GM18861 (cell line): ENCODE data around the gene PNPLA2.

Source experiments
- ATAC-seq: cut with Tn5 transposase; IDR thresholded peaks from one replicate; pipeline ENCODE4 v1.9.1; 2021; ENCODE audit not compliant: unreplicated experiment

PNPLA2 gene

DNA sequence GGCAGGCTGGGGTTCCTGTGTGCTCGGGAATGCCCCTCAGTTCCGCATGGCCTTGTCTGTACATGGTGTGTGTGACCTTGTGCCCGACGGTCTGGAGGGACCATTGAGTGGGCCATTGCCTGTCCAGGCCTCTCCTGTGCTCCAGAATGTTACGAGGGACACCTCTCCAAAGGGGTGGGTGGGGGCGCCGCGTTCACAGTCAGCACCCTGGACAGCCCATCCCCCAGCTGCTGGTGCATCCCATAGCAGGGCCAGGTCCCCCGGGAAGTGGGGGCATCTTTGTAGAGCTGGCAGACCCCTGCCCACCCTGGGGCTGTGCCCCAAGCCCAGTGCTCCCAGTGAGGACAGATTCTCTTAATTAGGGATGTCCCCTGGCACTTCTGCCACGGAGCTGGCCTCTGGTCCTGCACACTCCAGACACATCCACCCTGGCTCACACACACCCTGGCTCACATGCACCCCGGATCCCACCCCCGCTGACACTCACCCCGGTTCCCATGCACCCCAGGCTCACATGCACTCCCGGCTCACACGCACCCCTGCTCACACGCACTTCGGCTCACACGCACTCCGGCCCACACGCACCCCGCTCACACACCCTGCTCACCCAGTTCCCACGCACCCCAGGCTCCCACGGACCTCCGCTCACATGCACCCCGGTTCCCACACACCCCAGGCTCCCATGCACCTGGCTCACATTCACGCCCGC lies 39.5 kb downstream of the PNPLA2 start:
- no peak for ATAC-seq

DNA sequence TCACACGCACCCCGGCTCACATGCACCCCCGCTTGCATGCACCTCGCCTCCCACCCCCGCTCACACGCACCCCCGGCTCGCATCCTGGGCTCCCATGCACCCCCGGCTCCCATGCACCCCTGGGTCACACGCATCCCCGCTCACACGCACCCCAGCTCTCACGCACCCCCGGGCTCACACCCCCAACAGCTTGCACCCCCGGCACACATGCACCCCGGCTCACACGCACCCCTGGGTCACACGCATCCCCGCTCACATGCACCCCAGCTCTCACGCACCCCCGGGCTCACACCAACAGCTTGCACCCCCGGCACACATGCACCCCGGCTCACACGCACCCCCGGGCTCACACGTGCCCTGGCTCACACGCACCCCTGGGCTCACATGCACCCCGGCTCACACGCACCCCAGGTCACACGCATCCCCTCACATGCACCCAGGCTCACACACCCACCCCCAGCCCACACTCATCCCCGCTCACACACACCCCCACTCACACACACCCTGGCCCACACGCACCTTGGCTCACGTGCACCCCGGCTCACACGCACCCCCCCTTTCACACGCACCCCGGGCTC lies 40.1 kb downstream of the PNPLA2 start:
- no peak for ATAC-seq

DNA sequence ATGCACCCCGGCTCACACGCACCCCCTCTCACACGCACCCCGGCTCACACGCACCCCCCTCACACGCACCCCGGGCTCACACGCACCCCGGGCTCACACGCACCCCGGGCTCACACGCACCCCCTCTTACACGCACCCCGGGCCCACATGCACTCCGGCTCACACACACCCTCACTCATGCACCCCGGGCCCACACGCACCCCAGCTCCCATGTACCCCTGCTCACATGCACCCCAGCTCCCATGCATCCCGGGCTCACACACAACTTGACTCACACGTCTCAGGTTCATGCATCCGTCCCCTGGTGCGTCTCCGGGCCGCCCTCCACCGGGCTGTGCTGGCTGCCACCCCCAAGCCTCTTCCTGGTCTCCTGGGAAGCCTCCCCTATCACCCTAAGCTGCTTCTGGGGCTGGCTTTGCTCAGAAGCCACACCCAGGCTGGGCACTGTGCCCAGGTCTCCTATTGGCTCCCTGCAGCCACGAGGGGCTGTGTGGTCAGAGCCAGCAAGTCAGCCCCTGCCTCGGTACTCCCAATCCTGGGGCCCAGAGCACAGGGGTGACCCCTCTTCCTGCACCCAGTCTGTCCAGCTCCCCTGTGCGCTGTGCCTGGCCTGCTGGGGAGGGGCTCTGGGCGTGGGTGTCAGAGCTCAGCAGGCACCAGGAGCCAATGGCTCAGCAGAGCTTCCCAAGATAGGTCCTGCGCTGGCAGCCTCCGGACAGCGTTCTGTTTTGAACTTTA lies 40.8 kb downstream of the PNPLA2 start:
- no peak for ATAC-seq

DNA sequence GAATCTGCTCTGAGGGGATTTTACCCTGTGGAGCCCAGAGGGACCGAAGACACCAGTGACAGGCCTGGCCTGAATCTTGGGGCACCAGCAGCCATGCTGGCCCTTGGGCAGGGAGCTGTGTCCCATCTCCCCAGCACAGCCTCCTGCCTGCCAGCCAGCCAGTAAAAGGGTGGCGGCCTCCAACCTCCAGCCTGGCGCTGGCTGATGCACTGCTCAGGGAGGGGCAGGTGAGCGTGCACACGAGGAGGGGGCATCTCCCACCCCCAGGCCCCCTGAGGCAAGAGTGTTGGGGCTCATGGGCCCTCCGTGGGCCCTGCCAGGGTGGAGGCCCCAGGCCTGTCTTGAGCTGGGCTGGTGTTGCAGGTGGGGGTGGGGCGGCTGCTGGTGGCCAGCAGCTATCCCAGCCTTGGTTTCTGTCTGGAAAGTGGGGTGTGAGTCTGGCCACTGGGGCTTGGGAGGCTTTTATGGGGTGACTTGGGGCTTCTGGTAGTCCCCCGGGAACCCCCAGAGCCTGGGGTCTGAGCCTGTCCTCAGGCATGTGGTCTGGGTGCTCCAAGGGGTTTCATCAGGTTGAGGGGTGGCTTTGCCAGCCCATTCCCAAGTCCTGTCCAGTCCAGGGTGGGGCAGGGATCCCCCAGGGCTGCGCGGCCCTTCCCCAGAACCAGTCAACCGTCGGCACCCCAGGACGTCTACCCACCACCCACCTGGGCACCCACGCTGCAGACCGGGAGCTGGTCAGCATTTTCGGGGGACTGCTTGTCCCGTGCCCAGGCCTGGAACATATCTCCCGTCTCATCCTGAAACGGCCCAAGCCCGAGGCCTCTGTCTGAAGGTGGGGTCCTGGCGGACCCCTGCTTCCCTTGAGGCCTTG lies 41.8 kb downstream of the PNPLA2 start:
- ATAC-seq = no peak

DNA sequence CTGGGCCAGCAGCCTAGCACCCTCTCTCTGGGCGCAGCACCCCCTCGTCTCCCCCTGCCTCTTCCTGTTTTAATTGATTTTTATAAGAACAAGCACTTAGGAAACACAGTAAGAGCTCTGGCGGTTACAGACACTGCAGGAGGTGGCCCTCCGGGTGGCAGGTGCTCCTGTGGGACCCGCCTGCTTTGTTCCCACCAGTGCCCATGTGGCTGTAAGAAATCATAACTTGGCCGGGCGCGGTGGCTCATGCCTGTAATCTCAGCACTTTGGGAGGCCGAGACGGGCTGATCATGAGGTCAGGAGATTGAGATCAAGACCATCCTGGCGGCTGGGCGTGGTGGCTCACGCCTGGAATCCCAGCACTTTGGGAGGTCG lies 42.4 kb downstream of the PNPLA2 start:
- ATAC-seq = no peak

DNA sequence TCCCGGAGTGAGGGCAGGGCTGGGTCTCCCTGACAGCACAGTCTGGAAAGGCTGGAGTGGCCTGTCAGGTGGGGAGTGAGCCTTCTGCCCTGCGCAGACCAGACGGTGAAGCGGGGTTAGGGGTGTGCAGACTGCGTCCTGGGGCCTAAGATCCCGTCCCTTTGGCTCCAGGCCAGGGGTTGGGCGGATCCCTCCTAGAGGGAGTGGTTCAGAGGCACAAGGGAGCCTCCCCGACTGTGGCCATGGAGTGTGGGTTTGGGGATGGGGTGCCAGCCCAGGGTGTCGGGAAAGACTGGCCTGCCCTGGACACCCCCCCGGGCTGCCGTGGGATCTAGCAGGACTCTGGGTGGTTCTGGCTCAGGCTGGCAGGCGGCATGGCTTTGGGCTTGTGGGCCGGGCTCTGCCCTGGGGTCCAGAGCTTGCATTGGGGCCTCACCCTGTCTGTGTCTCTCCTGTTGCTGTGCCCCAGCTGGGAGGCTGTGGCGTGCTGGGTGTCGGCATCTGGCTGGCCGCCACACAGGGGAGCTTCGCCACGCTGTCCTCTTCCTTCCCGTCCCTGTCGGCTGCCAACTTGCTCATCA lies 43.5 kb downstream of the PNPLA2 start:
- no peak for ATAC-seq

DNA sequence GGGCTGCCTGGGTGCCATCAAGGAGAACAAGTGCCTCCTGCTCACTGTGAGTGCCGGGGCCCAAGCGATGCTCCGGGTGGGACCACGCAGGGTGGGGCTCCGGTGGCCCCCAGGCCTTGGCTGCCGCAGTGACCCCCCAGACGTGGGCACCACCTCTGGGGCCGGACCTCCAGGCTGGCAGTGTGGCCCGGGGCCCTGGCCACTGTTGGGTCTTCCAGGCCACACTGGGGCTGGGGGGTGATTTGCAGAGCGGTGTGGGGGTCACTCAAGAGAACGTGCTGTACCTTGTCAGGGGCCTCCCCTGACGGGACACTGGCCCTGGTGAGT lies 43.9 kb downstream of the PNPLA2 start:
- no peak for ATAC-seq

DNA sequence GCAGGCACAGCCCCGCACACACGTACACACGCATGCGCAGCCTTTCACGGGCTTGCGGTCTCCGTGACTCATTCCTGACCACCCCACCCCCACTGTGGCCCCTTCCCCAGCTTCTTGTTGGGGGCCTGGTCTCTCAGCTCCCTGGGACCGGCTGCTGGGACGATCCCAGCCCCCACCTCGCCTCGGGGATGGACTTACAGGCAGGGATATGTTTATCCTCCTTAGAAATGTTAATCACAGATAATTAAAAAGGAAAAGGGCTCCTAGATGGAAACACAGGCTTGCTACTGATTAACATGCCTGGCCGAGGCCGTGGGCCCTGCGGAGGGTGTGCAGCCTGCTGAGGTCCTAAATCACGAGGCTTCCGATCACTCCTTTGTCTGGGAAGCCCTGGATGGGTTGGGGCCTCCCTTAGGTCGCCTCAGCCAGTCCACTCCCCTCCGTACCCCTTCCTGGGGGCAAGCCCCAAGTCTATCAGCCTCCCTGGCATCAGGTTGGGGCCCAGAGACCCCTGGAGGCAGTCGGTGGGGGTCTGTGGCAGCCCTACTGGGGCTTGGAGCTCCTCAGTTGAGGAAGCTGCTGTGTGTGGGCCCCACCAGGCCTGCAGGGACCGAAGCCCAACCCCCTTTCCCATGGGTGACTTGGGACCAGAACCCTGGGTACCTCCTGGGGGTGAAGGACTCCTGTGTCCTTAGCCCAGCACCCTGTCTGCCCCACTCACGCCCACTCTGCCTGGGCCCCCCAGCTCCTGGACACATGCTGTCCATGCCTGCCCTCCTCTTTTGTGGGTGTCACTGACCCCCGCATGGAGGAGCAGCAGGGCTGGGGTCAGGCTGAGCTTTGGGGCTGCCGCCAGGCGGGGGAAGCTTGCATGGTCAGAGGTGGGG lies 44.6 kb downstream of the PNPLA2 start:
- no peak for ATAC-seq

DNA sequence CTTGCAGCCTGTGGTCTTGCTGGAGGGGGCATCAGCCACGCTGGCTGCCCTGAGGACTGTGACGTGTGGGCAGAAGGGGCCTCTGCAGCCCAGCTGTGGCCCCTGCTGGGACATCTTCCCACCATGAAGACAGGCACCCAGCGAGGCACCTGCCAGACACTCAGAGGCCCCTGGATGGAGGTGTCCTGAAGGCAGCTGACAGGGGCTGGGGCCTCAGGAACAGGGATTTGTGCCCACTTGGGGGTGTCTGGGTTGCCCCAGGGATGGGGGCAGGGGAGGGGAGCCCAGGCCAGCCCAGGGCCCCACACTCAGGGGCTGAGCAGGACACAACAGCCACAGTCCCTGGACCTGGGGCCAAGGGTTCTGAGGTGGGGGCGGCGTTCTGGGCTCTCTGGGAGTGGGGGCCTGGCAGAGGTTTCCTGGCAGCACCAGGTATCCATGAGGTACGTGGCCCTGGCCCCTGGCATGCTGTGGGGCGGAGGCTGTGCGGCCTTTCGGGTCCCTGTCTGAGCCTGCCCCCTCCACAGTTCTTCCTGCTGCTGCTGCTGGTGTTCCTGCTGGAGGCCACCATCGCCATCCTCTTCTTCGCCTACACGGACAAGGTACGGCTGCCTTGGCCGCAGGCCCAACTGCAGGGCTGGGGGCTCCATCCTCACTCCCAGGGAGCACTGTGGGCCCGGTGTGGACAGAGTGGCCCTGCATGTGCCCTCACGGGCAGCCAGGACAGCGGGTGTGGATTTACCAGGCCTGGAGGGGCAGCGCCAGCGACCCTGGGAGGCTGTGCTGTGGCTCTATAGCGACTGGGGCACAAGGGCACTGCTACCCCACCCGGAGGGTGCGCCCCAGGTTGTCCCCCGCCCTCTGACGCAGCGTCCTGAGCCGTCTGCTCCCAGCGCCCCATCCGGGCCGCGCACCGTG lies 45.5 kb downstream of the PNPLA2 start:
- ATAC-seq = no peak

DNA sequence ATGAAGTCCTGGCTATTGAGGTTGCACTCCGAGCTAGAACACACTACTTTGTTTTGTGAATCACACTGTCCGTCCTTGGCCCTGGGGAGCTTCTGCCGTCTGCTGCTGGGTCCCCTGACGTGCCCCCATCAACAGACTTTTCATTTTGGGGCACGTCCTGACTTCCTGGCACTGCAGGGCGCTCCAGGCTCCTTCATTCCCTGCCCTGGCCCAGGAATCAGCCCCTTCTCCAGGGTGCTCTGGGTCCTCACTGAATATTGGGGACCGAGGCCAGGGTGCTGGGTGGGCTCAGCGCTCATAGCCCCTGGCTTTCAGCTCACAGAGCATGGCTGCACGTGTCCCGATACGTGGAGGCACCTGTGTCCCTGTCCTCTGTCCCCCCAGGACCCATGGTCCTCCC lies 46.2 kb downstream of the PNPLA2 start:
- ATAC-seq = no peak

DNA sequence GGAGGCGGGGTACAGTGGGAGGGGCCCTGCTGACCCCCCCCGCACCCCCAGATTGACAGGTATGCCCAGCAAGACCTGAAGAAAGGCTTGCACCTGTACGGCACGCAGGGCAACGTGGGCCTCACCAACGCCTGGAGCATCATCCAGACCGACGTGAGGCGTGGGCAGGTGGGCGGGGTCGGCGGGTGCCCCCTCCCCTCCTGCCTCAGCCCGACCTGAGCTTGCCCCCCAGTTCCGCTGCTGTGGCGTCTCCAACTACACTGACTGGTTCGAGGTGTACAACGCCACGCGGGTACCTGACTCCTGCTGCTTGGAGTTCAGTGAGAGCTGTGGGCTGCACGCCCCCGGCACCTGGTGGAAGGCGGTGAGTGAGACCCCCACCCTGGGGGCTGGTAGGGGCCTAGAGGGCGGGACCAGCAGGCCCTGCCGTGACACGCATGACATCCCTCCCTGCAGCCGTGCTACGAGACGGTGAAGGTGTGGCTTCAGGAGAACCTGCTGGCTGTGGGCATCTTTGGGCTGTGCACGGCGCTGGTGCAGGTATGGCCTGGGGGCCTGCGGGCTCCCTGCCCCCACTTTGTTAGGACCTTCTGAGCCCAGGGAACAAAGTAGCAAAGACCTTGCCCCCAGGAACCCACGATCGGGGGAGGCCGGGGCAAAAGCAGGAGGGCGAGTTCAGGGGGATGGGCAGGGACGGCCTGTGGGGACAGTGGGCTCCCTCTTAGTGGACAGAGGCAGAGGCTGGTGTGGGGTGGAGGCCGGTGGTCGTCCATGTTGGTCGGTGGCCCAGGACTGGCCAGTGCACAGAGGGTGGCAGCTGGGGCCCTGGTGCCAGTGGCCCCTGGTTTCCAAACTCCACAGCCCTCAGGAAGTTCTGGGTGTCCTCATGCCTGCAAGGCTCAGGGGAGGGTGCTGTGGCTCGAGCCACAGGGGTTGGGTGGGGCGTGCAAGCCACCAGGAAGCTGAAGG lies 47.0 kb downstream of the PNPLA2 start:
- no peak for ATAC-seq

DNA sequence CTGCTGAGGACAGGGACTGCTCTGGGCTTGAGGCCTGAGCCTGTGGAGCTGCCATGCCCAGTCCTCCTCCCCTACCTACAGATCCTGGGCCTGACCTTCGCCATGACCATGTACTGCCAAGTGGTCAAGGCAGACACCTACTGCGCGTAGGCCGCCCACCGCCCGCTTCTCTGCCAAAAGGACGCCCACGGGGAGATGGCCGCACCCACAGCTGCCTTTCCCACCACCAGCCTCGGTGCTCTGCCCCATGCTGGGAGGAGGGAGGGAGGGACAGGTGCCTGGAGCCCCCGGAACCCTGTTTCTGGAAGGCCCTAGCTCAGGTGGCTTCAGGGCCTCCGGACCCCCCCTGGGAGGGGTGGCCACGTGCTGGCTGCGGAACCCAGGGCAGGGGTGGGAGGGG lies 47.8 kb downstream of the PNPLA2 start:
- no peak for ATAC-seq

DNA sequence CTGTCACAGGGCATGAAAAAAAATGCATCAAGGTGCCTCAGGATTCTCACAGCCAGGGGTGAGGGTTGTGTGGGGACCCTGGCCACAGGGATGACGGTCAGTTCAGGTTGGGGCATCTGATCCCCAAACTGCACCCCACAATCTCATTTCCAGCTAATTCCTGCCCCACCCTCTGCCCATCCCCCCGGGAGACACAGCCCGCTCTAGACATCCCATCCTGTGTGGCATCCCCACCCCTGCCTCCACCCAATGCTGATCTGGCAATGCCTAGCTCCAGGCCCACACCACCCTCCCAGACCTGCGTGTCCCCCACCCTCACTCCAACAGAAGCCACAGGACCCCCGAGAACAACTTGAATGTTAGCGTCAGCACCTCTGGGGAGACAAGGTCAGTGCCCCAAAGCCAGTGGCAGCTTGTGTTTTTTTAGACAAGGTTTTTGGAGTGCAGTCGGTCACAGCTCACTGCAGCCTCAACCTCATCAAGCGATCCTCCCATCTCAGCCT lies 49.2 kb downstream of the PNPLA2 start:
- ATAC-seq = no peak

DNA sequence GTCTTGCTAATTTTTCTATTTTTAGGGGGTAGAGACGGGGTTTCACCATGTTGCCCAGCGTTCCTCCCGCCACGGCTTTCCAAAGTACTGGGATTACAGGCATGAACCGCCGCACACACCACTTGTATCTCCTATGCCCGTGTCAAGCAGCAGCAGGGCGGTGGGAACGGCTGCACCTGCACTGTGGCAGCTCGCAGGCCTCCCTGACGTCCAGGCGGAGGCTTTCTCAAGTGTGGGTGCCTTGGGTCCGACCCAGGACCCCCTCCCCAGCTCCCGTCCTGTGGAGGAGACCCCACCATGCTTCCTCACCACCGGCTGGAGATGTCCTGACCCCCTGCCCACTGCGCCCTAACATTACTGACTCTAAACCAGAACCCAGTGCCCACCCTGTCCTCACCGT lies 49.7 kb downstream of the PNPLA2 start:
- ATAC-seq = no peak

DNA sequence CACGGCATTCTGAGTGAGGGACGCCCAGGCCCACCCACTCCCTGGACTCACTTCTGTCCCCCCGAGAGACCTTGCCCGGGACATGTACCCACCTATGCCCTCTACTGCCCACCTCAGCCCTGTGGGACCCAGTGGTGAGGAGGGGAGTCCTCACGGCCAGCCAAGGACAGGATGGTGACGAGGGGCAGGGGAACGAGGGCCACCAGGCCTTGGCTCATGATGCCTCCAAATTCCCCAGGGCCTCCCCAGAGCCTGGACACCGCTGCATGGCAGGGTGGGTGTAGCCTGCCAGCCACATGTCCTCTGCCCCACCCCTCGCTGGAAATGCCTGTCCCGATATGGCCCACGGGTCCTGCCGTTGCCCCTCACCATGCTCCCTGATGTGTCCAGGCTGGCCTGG lies 50.1 kb downstream of the PNPLA2 start:
- no peak for ATAC-seq

DNA sequence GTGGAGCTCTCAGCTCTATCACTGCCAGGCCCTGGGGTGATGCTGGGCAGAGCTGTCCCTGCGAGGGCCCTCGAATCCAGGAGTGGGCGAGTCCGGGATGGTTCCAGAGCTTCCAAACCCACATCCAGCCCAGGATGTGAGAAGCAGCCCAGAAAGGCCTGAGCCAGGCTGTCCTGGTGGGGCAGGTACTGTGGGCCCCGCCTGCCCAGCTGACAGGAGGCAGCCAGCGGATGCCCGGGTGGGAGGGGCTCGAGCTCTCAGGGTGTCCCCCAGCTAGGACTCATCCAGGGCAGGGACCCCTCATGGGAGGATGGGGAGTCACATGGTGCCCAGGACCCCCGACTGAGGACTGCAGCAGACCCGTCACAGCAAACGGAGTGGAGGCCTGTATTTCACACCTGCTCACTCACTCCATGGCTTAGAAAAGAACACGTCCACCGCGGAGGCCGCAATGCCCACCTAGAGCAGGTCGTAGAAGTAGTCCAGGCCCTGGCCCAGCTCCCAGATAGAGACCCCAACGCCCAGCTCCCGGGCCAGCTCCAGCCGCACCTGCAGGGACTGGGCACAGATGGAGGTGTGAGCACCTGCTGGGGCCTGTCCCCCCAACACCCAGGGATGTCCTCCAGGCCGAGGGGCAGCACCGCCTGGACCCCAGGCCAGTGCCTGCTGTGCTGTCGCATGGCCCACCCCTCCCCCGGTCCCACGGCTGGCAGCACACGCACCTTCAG lies 50.8 kb downstream of the PNPLA2 start:
- no peak for ATAC-seq

DNA sequence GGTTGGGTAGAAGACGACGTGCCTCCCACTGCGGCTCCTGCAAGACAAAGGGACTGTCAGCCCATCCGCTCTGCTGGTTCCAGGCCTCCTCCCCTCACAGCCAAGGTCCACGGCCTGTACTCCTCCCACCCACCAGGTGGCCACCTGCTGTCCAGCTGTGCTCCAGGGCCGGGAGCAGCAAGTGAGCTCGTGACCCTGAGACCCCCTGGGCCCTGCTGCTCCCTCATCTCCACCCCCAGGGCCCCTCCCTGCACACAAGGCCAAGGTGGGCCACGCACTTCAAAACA lies 51.4 kb downstream of the PNPLA2 start:
- ATAC-seq = no peak
